Measurements from ENCODE around the gene TMEM151B. TPM values are rescaled to one million over a fixed set of nuclear protein-coding genes. Genes with fewer than 3 reads are reported as not detected.

TMEM151B gene
- total and polyA plus RNA-seq, 2 donors (not counting 1 experiment from before 2014, with no cell fraction given) = 0.01 to 0.10 TPM

- Histone ChIP-seq H3K36me3 (replicated peaks in 1 of 2; ENCODE audit: control extremely low read depth in 1 of 2, control insufficient read depth in 1 of 2, extremely low read depth in 1 of 2, insufficient read depth in 2 of 2, low read length in 1 of 2) (no peaks in the 10 kb centered on the region), H3K9ac (ENCODE audit: low read length) (no peak overlapping the region), H3K4me3 (ENCODE audit: control extremely low read depth in 1 of 5, extremely low read depth in 1 of 5, insufficient read depth in 1 of 5, low read depth in 2 of 5, low read length in 4 of 5) (no peak overlapping the region), H3K27me3 (replicated peaks in 1 of 4; ENCODE audit: control extremely low read depth in 1 of 4, control insufficient read depth in 3 of 4, insufficient read depth in 4 of 4, low read length in 3 of 4) (peaks cover 0 to 4% (median 2%) of the 10 kb centered on the region in 4 experiments), H3K4me1 (ENCODE audit: control insufficient read depth in 2 of 2, insufficient read depth in 2 of 2, low read length in 2 of 2) (no peaks in the 10 kb centered on the region), H2AFZ (ENCODE audit: insufficient read depth, low read depth, low read length, poor library complexity, severe bottlenecking) (no peak overlapping the region), H3K79me2 (ENCODE audit: control insufficient read depth, insufficient read depth, low read length) (no peaks in the 10 kb centered on the region), H3K9me3 (ENCODE audit: control extremely low read depth in 1 of 3, control insufficient read depth in 2 of 3, insufficient read depth in 1 of 3, low read length in 2 of 3) (no peaks in the 10 kb centered on the region), H3K4me2 (replicated peaks; ENCODE audit: low read depth, low read length, poor library complexity, severe bottlenecking) (no peak overlapping the region), H3K27ac (ENCODE audit: low read length in 2 of 2) (no peak overlapping the region), H4K20me1 (ENCODE audit: control insufficient read depth, insufficient read depth, low read length, poor library complexity, severe bottlenecking) (no peaks in the 10 kb centered on the region)
- ATAC-seq (ENCODE audit: low read depth) (no peak), DNase-seq (no peak)
- no peak for TF ChIP-seq EZH2 (IDR thresholded peaks at IDR 0.05; ENCODE audit: borderline replicate concordance, insufficient read depth, low read depth, low read length, poor library complexity, severe bottlenecking)
- TF ChIP-seq, protein P1, sequence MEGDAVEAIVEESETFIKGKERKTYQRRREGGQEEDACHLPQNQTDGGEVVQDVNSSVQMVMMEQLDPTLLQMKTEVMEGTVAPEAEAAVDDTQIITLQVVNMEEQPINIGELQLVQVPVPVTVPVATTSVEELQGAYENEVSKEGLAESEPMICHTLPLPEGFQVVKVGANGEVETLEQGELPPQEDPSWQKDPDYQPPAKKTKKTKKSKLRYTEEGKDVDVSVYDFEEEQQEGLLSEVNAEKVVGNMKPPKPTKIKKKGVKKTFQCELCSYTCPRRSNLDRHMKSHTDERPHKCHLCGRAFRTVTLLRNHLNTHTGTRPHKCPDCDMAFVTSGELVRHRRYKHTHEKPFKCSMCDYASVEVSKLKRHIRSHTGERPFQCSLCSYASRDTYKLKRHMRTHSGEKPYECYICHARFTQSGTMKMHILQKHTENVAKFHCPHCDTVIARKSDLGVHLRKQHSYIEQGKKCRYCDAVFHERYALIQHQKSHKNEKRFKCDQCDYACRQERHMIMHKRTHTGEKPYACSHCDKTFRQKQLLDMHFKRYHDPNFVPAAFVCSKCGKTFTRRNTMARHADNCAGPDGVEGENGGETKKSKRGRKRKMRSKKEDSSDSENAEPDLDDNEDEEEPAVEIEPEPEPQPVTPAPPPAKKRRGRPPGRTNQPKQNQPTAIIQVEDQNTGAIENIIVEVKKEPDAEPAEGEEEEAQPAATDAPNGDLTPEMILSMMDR (IDR thresholded peaks at IDR 0.05) = no peak
- ChIA-PET POLR2A (no interaction called here), CTCF (interaction anchor here (0.8 to 2.1 kb wide), 5 partner anchors 10 to 237 kb away, joined by 3 to 7 read pairs (median 5); no protein-coding TSS in a partner anchor)
- Mint-ChIP-seq H3K27ac (no peak overlapping the region), H3K27me3 (peaks cover 33% of the 10 kb centered on the region), H3K4me3 (no peak overlapping the region), H3K9me3 (ENCODE audit: insufficient read depth) (no peaks in the 10 kb centered on the region), H3K4me1 (no peaks in the 10 kb centered on the region)
- intact Hi-C loops (cut with micrococcal nuclease) = no loop called here
- 50% methylated on average over 8 of the region's 11 CpGs for WGBS (ENCODE audit: insufficient coverage)
Measured at GRCh38 chr6:44333273-44333919, 63.1 kb downstream of the TMEM151B start.

GRCh38 chr6:44333942-44334341 lies 63.7 kb downstream of the TMEM151B start:
- DNase-seq (no peak), ATAC-seq (ENCODE audit: low read depth) (no peak)
- no peaks in the 10 kb centered on the region for H3K36me3 ChIP-seq (replicated peaks in 1 of 2; ENCODE audit: control extremely low read depth in 1 of 2, control insufficient read depth in 1 of 2, extremely low read depth in 1 of 2, insufficient read depth in 2 of 2, low read length in 1 of 2)
- peaks cover 30% of the 10 kb centered on the region for H3K27me3 Mint-ChIP-seq
- H3K79me2 ChIP-seq (ENCODE audit: control insufficient read depth, insufficient read depth, low read length) = no peaks in the 10 kb centered on the region
- ChIA-PET CTCF (interaction anchor here (0.8 to 2.1 kb wide), 4 partner anchors 10 to 238 kb away, joined by 3 to 7 read pairs (median 6); no protein-coding TSS in a partner anchor), POLR2A (interaction anchor here (0.6 kb wide), 1 partner anchor 15 kb away, joined by 3 read pairs; no protein-coding TSS in a partner anchor)
- no peak overlapping the region for H3K27ac ChIP-seq (ENCODE audit: low read length in 2 of 2)
- H3K9me3 ChIP-seq (ENCODE audit: control extremely low read depth in 1 of 3, control insufficient read depth in 2 of 3, insufficient read depth in 1 of 3, low read length in 2 of 3) = no peaks in the 10 kb centered on the region
- H3K27ac Mint-ChIP-seq = no peak overlapping the region
- no peak overlapping the region for H3K4me3 Mint-ChIP-seq
- TF ChIP-seq EZH2 (IDR thresholded peaks at IDR 0.05; ENCODE audit: borderline replicate concordance, insufficient read depth, low read depth, low read length, poor library complexity, severe bottlenecking) = no peak
- TF ChIP-seq, protein P1 (IDR thresholded peaks at IDR 0.05) = no peak
- no peak overlapping the region for H3K4me2 ChIP-seq (replicated peaks; ENCODE audit: low read depth, low read length, poor library complexity, severe bottlenecking)
- intact Hi-C loops (cut with micrococcal nuclease) = no loop called here
- H2AFZ ChIP-seq (ENCODE audit: insufficient read depth, low read depth, low read length, poor library complexity, severe bottlenecking) = no peak overlapping the region
- H3K4me1 Mint-ChIP-seq = no peaks in the 10 kb centered on the region
- H3K4me3 ChIP-seq (ENCODE audit: control extremely low read depth in 1 of 5, extremely low read depth in 1 of 5, insufficient read depth in 1 of 5, low read depth in 2 of 5, low read length in 4 of 5) = no peak overlapping the region
- no peaks in the 10 kb centered on the region for H4K20me1 ChIP-seq (ENCODE audit: control insufficient read depth, insufficient read depth, low read length, poor library complexity, severe bottlenecking)
- H3K4me1 ChIP-seq (ENCODE audit: control insufficient read depth in 2 of 2, insufficient read depth in 2 of 2, low read length in 2 of 2) = no peaks in the 10 kb centered on the region
- 92% methylated on average over 5 of the region's 5 CpGs for WGBS (ENCODE audit: insufficient coverage)
- H3K27me3 ChIP-seq (replicated peaks in 1 of 4; ENCODE audit: control extremely low read depth in 1 of 4, control insufficient read depth in 3 of 4, insufficient read depth in 4 of 4, low read length in 3 of 4) = peaks cover 0 to 4% (median under 1%) of the 10 kb centered on the region in 4 experiments
- no peak overlapping the region for H3K9ac ChIP-seq (ENCODE audit: low read length)
- H3K9me3 Mint-ChIP-seq (ENCODE audit: insufficient read depth) = no peaks in the 10 kb centered on the region
